K562 (cell line): ENCODE data around the gene SPI1. TPM values are rescaled to one million over a fixed set of nuclear protein-coding genes. Genes with fewer than 3 reads are reported as not detected.
"Not testable (repeated sequence)": the region's sequence is repeated elsewhere in the genome, so short reads cannot be mapped to it uniquely, and the experiment has no call there.

ENCODE experiments used
- ATAC-seq: fragments of 200-7000 bp; cut with Tn5 transposase; 3 replicates; pipeline ENCODE4 v1.9.1; 2020; ENCODE audit warnings: moderate library complexity
- BruUV-seq: library from RNA; stranded (reverse); fragments of 400-500 nt; replicated peaks from 2 replicates; lab custom pipeline; 2021; lab: Mats Ljungman, UMichigan
- CTCF ChIA-PET: fragments of 300-600 bp; formaldehyde crosslinking; extraction: SDS; loops from one replicate; lab custom pipeline; 2021; ENCODE audit warnings: low intra/inter-chr PET ratio; lab: Yijun Ruan, JAX
- POLR2A ChIA-PET: fragments of 300-600, 350-650 bp; sonication (Branson Sonifier 250); formaldehyde crosslinking; extraction: SDS; loops from one replicate; lab custom pipeline; 2021; ENCODE audit warnings: antibody characterized with exemption, inconsistent platforms; lab: Yijun Ruan, JAX
- DNase-seq, 4 experiments: peaks; one replicate each; pipeline versions ENCODE4 v3.0.0 to v3.0.0-alpha.2; 2011 to 2018; ENCODE audit warnings: low spot score in 3 of 4, mixed read lengths in 3 of 4; ENCODE audit errors: extremely low read depth in 1 of 4
- FAIRE-seq: peaks from 2 replicates; lab custom pipeline; 2011; peaks lifted over from hg19 to GRCh38; lab: Jason Lieb, UNC
- H2AFZ ChIP-seq: 2 replicates; pipeline ENCODE4 v1.6.0; 2011; ENCODE audit warnings: low read depth, low read length, control low read depth, inconsistent platforms
- H3K27ac ChIP-seq: fragments of 200-600 bp; 3 replicates; pipeline ENCODE4 v1.8.0; 2011; ENCODE audit warnings: low read depth, mild to moderate bottlenecking, control low read depth, inconsistent platforms, low read length, moderate library complexity, mixed read lengths; ENCODE audit errors: extremely low read depth
- H3K27me3 ChIP-seq, 2 experiments: fragments of 300-600 bp in 1 of 2; 2 replicates in 1 of 2; 3 replicates in 1 of 2; pipeline versions ENCODE4 v1.6.0 to v1.8.0; 2011; ENCODE audit warnings: inconsistent platforms in 2 of 2, low read length in 2 of 2, mild to moderate bottlenecking in 1 of 2, mixed read lengths in 1 of 2, moderate library complexity in 1 of 2; ENCODE audit not compliant: control insufficient read depth in 2 of 2, insufficient read depth in 2 of 2
- H3K36me3 ChIP-seq: fragments of 300-600 bp; 3 replicates; pipeline ENCODE4 v1.8.0; 2011; ENCODE audit warnings: mild to moderate bottlenecking, low read length, inconsistent platforms; ENCODE audit not compliant: control insufficient read depth, insufficient read depth
- H3K4me1 ChIP-seq, 2 experiments: fragments of 200-600 bp in 1 of 2; replicated peaks in 1 of 2; 2 replicates in 1 of 2; 3 replicates in 1 of 2; pipeline versions ENCODE4 v1.5.1 to v1.8.0; 2011; ENCODE audit warnings: inconsistent platforms in 2 of 2, low read length in 2 of 2, mild to moderate bottlenecking in 1 of 2, mixed read lengths in 1 of 2, moderate library complexity in 1 of 2; ENCODE audit not compliant: control insufficient read depth in 2 of 2, insufficient read depth in 2 of 2
- H3K4me2 ChIP-seq: 2 replicates; pipeline ENCODE4 v1.6.1; 2011; ENCODE audit warnings: low read length, control low read depth, inconsistent platforms, mixed read lengths; ENCODE audit not compliant: insufficient read depth
- H3K4me3 ChIP-seq: fragments of 200-600 bp; sonication (generic), shearing (Covaris generic); 2 replicates; pipeline ENCODE4 v1.5.1; 2016; ENCODE audit warnings: control low read depth, inconsistent platforms
- H3K79me2 ChIP-seq: fragments of 200-600 bp; 3 replicates; pipeline ENCODE4 v1.8.0; 2011; ENCODE audit warnings: low read length, inconsistent platforms; ENCODE audit not compliant: control insufficient read depth, insufficient read depth
- H3K9ac ChIP-seq, 2 experiments: 2 replicates each; pipeline versions ENCODE4 v1.6.0 to v1.6.1; 2011; ENCODE audit warnings: low read depth in 2 of 2, low read length in 2 of 2, control low read depth in 1 of 2, inconsistent platforms in 1 of 2, mild to moderate bottlenecking in 1 of 2, mixed read lengths in 1 of 2; ENCODE audit not compliant: insufficient read depth in 1 of 2
- H3K9me1 ChIP-seq: one replicate; pipeline ENCODE4 v1.6.0; 2011; ENCODE audit warnings: inconsistent platforms, mild to moderate bottlenecking, low read length, moderate library complexity; ENCODE audit not compliant: control insufficient read depth, insufficient read depth
- H3K9me3 ChIP-seq: replicated peaks from 2 replicates; pipeline ENCODE4 v1.5.1; 2011; ENCODE audit warnings: low read depth, low read length, inconsistent platforms; ENCODE audit not compliant: control insufficient read depth, insufficient read depth
- H4K20me1 ChIP-seq: replicated peaks from 2 replicates; pipeline ENCODE4 v1.6.1; 2011; ENCODE audit warnings: low read length, inconsistent platforms, mixed read lengths; ENCODE audit not compliant: control insufficient read depth, insufficient read depth
- ARNT ChIP-seq, 2 experiments: fragments of 450-650 bp; IDR thresholded peaks; 2 replicates each; pipeline ENCODE4 v1.6.1; 2016; ENCODE audit warnings: mild to moderate bottlenecking in 1 of 2
- EHMT2 ChIP-seq: fragments of 450-650 bp; IDR thresholded peaks from 2 replicates; pipeline ENCODE4 v1.6.1; 2018; ENCODE audit warnings: antibody characterized with exemption
- HMGN3 ChIP-seq: IDR thresholded peaks from 2 replicates; pipeline ENCODE4 v1.6.1; 2011; ENCODE audit warnings: borderline replicate concordance, low read depth, mild to moderate bottlenecking, mixed read lengths, low read length; ENCODE audit not compliant: insufficient read length; ENCODE audit errors: extremely low read depth
- L3MBTL2 ChIP-seq: fragments of 450-650 bp; IDR thresholded peaks from 2 replicates; pipeline ENCODE4 v1.6.1; 2016; ENCODE audit warnings: mild to moderate bottlenecking, moderate library complexity
- SPI1 ChIP-seq: IDR thresholded peaks from 2 replicates; pipeline ENCODE4 v1.6.1; 2011; ENCODE audit warnings: low read depth, low read length, control low read depth, borderline replicate concordance
- ZNF583 ChIP-seq: fragments of 250-450 bp; sonication (Bioruptor Pico); IDR thresholded peaks from 2 replicates; pipeline ENCODE4 v1.4.0; 2020
- WGBS: fragments of 100-300 bp; shearing (Covaris generic); methylation state at CpG from one replicate; pipeline ENCODE4 v1.1.6; 2016; ENCODE audit warnings: low coverage, mixed read lengths; ENCODE audit not compliant: insufficient coverage; ENCODE audit errors: missing lambda C conversion rate; 5-methylcytosine and 5-hydroxymethylcytosine counted together
- in situ Hi-C: fragments of 300-500 bp; cut with MboI; formaldehyde crosslinking; loops from 4 replicates; pipeline ENCODE4 v1.15.0; 2018; ENCODE audit warnings: inconsistent platforms, mixed read lengths
- intact Hi-C: fragments of 100-400 bp; cut with micrococcal nuclease; formaldehyde crosslinking; loops from 2 replicates; pipeline ENCODE4 v1.14.2; 2022
- polyA plus RNA-seq, 8 experiments: library from polyadenylated mRNA; depleted of rRNA in 4 of 8; stranded (reverse) in 5 of 8; unstranded in 3 of 8; fragments of >200 nt; fragmentation: Nextera tagmentation in 2 of 8; fragmentation: Illumina TruSeq in 1 of 8; extraction: Ambion mirVana in 2 of 8; extraction: Trizol in 1 of 8; gene quantifications; 2 replicates each; pipeline versions ENCODE4 v1.2.1 to v1.2.3, GENCODE V29; 2011 to 2014; ENCODE audit warnings: inconsistent platforms in 1 of 8, missing spikeins in 1 of 8
- total RNA-seq, 7 experiments: library from RNA; depleted of rRNA in 6 of 7; stranded (reverse); fragments of >200 nt in 6 of 7; fragmentation: Illumina TruSeq in 2 of 7; extraction: Trizol in 2 of 7; gene quantifications; 2 replicates each; pipeline versions ENCODE4 v1.2.1 to v1.2.3, GENCODE V29; 2011 to 2021; ENCODE audit warnings: low replicate concordance in 1 of 7
- TF ChIP-seq, protein P1 (sequence below): sonication (generic); formaldehyde crosslinking; IDR thresholded peaks from 2 replicates; pipeline ENCODE4 v1.8.1; 2023; ENCODE audit warnings: mild to moderate bottlenecking, missing genetic modification reagents

Gene SPI1
- total and polyA plus RNA-seq, 9 of the 15 experiments (the other 6 are each of a cell fraction or from before 2014, with no cell fraction given) = 0.10 to 33.7 (median 10.3) TPM

DNA sequence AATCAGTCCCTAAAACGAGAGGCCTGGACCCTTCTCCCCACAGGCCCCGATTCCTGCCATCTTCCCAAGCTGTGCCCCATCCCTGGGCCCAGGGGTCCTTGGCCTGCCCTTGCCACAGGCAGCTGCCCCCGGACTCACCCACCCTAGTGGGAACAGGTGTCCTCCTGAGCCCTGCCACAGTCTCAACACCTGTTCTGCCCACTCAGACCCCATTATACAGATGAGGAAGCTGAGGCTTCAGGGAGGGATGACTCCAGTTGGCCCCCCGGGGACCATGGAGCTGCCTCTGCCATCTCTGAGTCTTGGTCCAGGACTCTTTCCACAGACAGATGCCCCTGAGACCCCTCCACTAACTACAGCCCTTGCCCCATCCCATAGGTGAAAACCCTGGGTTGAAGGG lies 41.8 kb downstream of the SPI1 start (continued):
- TF ChIP-seq ARNT (IDR thresholded peaks at IDR 0.05) = no peak
- no peak for TF ChIP-seq ZNF583 (CRISPR knock-in tag)

DNA sequence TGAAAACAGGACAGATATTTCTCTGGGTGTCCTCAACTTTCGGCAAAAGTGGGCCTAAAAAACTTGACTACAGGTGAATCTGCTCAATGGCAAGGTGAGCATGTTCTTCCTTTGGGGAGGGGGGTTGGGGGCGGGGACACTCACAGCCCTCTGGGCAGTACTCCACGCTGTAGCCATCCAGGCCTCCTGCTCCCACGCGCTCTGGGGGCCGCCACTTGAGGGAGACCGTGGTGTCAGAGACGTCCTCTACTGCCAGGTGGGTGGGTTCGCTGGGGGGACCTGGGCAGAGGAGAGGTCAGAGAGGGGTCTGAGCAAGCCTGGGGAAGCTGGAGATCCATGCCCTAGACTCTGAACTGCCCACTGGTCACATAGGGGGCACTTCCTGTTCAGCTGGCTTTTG lies 42.6 kb downstream of the SPI1 start:
- DNase-seq = no peak
- no peak overlapping the region for H3K4me2 ChIP-seq
- intact Hi-C loops = no loop called here
- no TSS peak for BruUV-seq
- H3K9ac ChIP-seq = peak overlapping the region in 1 of 2 experiments; percentile 59; a peak in 1 of 4 replicates
- WGBS = 58% methylated on average over 9 of the region's 9 CpGs
- ATAC-seq = no peak
- no peaks in the 10 kb centered on the region for H3K79me2 ChIP-seq
- peaks cover 6 to 43% of the 10 kb centered on the region in 2 experiments; a peak in 3 of 5 replicates for H3K4me1 ChIP-seq
- FAIRE-seq = peak; percentile 11
- in situ Hi-C loops = no loop called here
- no peaks in the 10 kb centered on the region for H3K27me3 ChIP-seq
- no peaks in the 10 kb centered on the region for H3K9me3 ChIP-seq
- CTCF ChIA-PET = no interaction called here
- H3K9me1 ChIP-seq = no peaks in the 10 kb centered on the region
- no peak overlapping the region for H3K27ac ChIP-seq
- H3K36me3 ChIP-seq = peaks cover under 1% of the 10 kb centered on the region; the same call in 1 of the 3 replicates
- TF ChIP-seq, protein P1, sequence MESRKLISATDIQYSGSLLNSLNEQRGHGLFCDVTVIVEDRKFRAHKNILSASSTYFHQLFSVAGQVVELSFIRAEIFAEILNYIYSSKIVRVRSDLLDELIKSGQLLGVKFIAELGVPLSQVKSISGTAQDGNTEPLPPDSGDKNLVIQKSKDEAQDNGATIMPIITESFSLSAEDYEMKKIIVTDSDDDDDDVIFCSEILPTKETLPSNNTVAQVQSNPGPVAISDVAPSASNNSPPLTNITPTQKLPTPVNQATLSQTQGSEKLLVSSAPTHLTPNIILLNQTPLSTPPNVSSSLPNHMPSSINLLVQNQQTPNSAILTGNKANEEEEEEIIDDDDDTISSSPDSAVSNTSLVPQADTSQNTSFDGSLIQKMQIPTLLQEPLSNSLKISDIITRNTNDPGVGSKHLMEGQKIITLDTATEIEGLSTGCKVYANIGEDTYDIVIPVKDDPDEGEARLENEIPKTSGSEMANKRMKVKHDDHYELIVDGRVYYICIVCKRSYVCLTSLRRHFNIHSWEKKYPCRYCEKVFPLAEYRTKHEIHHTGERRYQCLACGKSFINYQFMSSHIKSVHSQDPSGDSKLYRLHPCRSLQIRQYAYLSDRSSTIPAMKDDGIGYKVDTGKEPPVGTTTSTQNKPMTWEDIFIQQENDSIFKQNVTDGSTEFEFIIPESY (CRISPR knock-in tag) = no peak
- TF ChIP-seq L3MBTL2 = no peak
- TF ChIP-seq EHMT2 = no peak
- no peak for TF ChIP-seq HMGN3
- TF ChIP-seq SPI1 = no peak
- TF ChIP-seq, all 486 proteins: peak for 0
- Histone ChIP-seq H3K4me3 (no peak overlapping the region), H2AFZ (0 out of 2 replicates have a peak overlapping the region, but pooled peaks have one; percentile 62), H4K20me1 (no peaks in the 10 kb centered on the region)
- POLR2A ChIA-PET = interaction anchor here (0.6 kb wide), 1 partner anchor 631 kb away, joined by 4 read pairs; no protein-coding TSS in a partner anchor

DNA sequence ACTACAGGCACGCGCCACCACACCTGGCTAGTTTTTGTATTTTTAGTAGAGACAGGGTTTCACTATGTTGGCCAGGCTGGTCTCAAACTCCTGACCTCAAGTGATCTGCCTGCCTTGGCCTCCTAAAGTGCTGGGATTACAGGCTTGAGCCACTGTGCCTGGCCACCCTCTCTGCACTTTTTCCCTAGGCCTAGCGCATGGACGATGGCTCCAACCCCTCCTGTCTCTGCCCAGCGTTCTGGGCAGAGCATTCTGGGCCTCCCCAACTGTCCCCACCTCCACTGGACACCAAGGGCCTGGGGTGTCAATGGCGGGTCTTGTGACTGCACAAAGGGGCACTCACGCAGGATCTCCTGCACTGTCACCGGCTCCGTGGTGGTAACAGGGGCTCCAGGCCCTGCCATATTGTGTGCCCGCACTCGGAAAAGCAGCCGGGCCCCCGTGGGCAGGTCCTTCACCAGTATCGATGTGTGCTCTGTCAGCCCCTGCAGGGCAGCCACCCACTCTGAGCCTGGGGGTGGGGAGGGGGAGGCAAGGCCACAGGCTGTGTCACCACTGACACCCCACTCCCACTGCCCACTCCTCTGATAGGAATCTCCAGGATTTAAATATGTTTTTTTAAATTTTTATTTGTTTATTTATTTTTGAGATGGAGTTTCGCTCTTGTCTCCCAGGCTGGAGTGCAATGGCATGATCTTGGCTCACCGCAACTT lies 43.5 kb downstream of the SPI1 start:
- in situ Hi-C loops = not testable (repeated sequence)

More for the DNA sequence above, 43.5 kb downstream of the SPI1 start:
- H3K4me2 ChIP-seq, BruUV-seq, CTCF ChIA-PET, H3K9me3 ChIP-seq, POLR2A ChIA-PET, H2AFZ ChIP-seq, H3K79me2 ChIP-seq, H4K20me1 ChIP-seq, H3K4me3 ChIP-seq, ATAC-seq, H3K9me1 ChIP-seq, H3K27me3 ChIP-seq, intact Hi-C loops, H3K36me3 ChIP-seq, DNase-seq, H3K27ac ChIP-seq, FAIRE-seq: not testable (repeated sequence)
- WGBS = 84% methylated on average over 12 of the region's 16 CpGs
- Histone ChIP-seq H3K4me1 (peaks cover 6 to 43% of the 10 kb centered on the region in 2 experiments; a peak in 3 of 5 replicates), H3K9ac (peak overlapping the region in 1 of 2 experiments; percentile 50; a peak in 1 of 4 replicates)
